K562 (cell line): ENCODE measurements around the gene CLSTN1. TPM values are rescaled to one million over a fixed set of nuclear protein-coding genes. Genes with fewer than 3 reads are reported as not detected.
A peak's percentile ranks its signal among the peaks of the same experiment; 100 is the strongest.

ENCODE experiments used
- CAMTA2 ChIP-seq: fragments of 250-450 bp; sonication (Bioruptor Pico); conservative IDR thresholded peaks from 2 replicates; pipeline ENCODE4 v1.5.1; 2022
- CHAMP1 ChIP-seq: fragments of 450-650 bp; IDR thresholded peaks from 2 replicates; pipeline ENCODE4 v1.6.1; 2016; ENCODE audit warnings: mild to moderate bottlenecking
- CHD2 ChIP-seq: IDR thresholded peaks from 2 replicates; pipeline ENCODE4 v1.6.1; 2011; ENCODE audit warnings: low read depth, low read length
- CHD7 ChIP-seq: fragments of 200-600 bp; sonication (generic); IDR thresholded peaks from one replicate; pipeline ENCODE4 v1.6.1; 2012; ENCODE audit warnings: mild to moderate bottlenecking, low read depth, low read length, inconsistent platforms
- EHMT2 ChIP-seq: fragments of 450-650 bp; IDR thresholded peaks from 2 replicates; pipeline ENCODE4 v1.6.1; 2018; ENCODE audit warnings: antibody characterized with exemption
- ETV5 ChIP-seq: sonication (generic); formaldehyde crosslinking; IDR thresholded peaks from 2 replicates; pipeline ENCODE4 v1.4.0; 2020; ENCODE audit warnings: low read depth, mild to moderate bottlenecking, missing genetic modification reagents
- FOXA3 ChIP-seq, 2 experiments: fragments of 450-650 bp in 1 of 2; sonication (generic) in 1 of 2; formaldehyde crosslinking; IDR thresholded peaks in 1 of 2; conservative IDR thresholded peaks in 1 of 2; 2 replicates each; pipeline versions ENCODE4 v1.4.0 to v1.8.0; 2020 to 2022; ENCODE audit warnings: mild to moderate bottlenecking in 2 of 2, missing genetic modification reagents in 1 of 2
- HDAC8 ChIP-seq: fragments of 450-650 bp; IDR thresholded peaks from 2 replicates; pipeline ENCODE4 v1.6.1; 2016; ENCODE audit warnings: mild to moderate bottlenecking, missing genetic modification characterization, moderate library complexity, missing compliant biosample characterization
- MECOM ChIP-seq: fragments of 250-450 bp; sonication (Bioruptor Pico); IDR thresholded peaks from 2 replicates; pipeline ENCODE4 v1.8.0; 2022; ENCODE audit warnings: inconsistent platforms
- MTA3 ChIP-seq: fragments of 450-650 bp; formaldehyde crosslinking; IDR thresholded peaks from 2 replicates; pipeline ENCODE4 v1.6.1; 2017; ENCODE audit warnings: mild to moderate bottlenecking, borderline replicate concordance
- NR2F6 ChIP-seq: fragments of 450-650 bp; formaldehyde crosslinking; IDR thresholded peaks from 2 replicates; pipeline ENCODE4 v1.4.0; 2020; ENCODE audit warnings: mild to moderate bottlenecking
- RAD21 ChIP-seq, 2 experiments: fragments of 250-450 bp in 1 of 2; fragments of 450-650 bp in 1 of 2; sonication (Bioruptor Pico) in 1 of 2; formaldehyde crosslinking in 1 of 2; IDR thresholded peaks in 1 of 2; conservative IDR thresholded peaks in 1 of 2; 2 replicates each; pipeline versions ENCODE4 v1.4.0 to v1.8.0; 2020 to 2022; ENCODE audit warnings: mild to moderate bottlenecking in 2 of 2, moderate library complexity in 1 of 2
- ZEB2 ChIP-seq: fragments of 450-650 bp; IDR thresholded peaks from 2 replicates; pipeline ENCODE4 v1.6.1; 2016
- ZNF143 ChIP-seq: sonication (generic); formaldehyde crosslinking; IDR thresholded peaks from 2 replicates; pipeline ENCODE4 v1.9.0; 2022; ENCODE audit warnings: mild to moderate bottlenecking, missing genetic modification reagents
- polyA plus RNA-seq, 8 experiments: library from polyadenylated mRNA; depleted of rRNA in 4 of 8; stranded (reverse) in 5 of 8; unstranded in 3 of 8; fragments of >200 nt; fragmentation: Nextera tagmentation in 2 of 8; fragmentation: Illumina TruSeq in 1 of 8; extraction: Ambion mirVana in 2 of 8; extraction: Trizol in 1 of 8; gene quantifications; 2 replicates each; pipeline versions ENCODE4 v1.2.1 to v1.2.3, GENCODE V29; 2011 to 2014; ENCODE audit warnings: inconsistent platforms in 1 of 8, missing spikeins in 1 of 8
- total RNA-seq, 7 experiments: library from RNA; depleted of rRNA in 6 of 7; stranded (reverse); fragments of >200 nt in 6 of 7; fragmentation: Illumina TruSeq in 2 of 7; extraction: Trizol in 2 of 7; gene quantifications; 2 replicates each; pipeline versions ENCODE4 v1.2.1 to v1.2.3, GENCODE V29; 2011 to 2021; ENCODE audit warnings: low replicate concordance in 1 of 7

CLSTN1 gene
- total and polyA plus RNA-seq, 9 of the 15 experiments (the other 6 are each of a cell fraction or from before 2014, with no cell fraction given): 1.1 to 32.5 (median 13.3) TPM

GRCh38 chr1:9687120-9687873 lies 136.5 kb downstream of the CLSTN1 start (continued):
- TF ChIP-seq CHD7 (no peak), NR2F6 (0 out of 2 replicates have a peak, but pooled peaks have one; percentile 21), MTA3 (peak; percentile 61), EHMT2 (peak; percentile 38; the same call in 1 of the 2 replicates), MECOM (0 out of 2 replicates have a peak, but pooled peaks have one; percentile 43), CHAMP1 (no peak), CHD2 (peak; percentile 15; the same call in 1 of the 2 replicates), FOXA3 (CRISPR knock-in tag; conservative IDR thresholded peaks at IDR 0.05 in 1 of 2, IDR thresholded peaks at IDR 0.05 in 1 of 2) (no peak), RAD21 (CRISPR knock-in tag; conservative IDR thresholded peaks at IDR 0.05 in 1 of 2, IDR thresholded peaks at IDR 0.05 in 1 of 2) (no peak), ZNF143 (CRISPR knock-in tag) (no peak), CAMTA2 (no peak), ZEB2 (0 out of 2 replicates have a peak, but pooled peaks have one; percentile 21), ETV5 (CRISPR knock-in tag) (peak; percentile 82), HDAC8 (tag) (0 out of 2 replicates have a peak, but pooled peaks have one; percentile 33)
